HG03457 (cell line): ENCODE results near the gene CPNE6.
A peak's percentile ranks its signal among the peaks of the same experiment; 100 is the strongest.

Experiments used
- ATAC-seq: cut with Tn5 transposase; IDR thresholded peaks from one replicate; pipeline ENCODE4 v1.9.1; 2021; ENCODE audit warnings: moderate number of reproducible peaks; ENCODE audit not compliant: unreplicated experiment

Gene CPNE6

DNA sequence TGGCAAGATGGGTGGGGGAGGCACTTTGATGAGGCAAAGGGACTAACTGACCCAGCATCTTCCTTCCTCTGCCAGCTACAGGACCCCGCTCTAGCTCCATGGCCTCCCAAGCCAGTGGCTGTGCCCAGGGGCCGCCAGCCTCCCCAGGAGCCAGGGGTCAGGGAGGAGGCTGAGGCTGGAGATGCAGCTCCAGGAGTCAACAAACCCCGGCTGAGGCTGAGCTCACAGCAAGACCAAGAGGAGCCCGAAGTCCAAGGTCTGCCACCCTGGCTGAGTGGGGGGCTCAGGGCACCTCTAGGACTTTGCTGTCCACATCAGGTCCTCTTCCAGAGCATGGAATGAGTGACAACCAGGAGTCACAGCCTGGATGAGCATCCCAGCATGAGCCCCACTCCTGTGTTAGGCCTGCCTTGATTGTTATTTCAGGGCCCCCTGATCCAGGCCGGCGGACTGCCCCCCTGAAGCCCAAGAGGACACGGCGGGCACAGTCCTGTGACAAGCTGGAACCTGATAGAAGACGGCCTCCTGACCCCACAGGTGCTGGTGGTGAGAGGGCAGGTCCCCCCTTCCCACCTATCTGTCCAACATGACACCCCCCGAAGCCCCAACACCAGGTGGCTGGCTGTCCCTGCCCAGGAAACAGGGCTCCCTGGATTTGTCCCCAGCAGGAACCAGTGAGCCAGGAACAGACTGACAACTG is 2.5 kb upstream of the CPNE6 start:
- ATAC-seq = no peak

DNA sequence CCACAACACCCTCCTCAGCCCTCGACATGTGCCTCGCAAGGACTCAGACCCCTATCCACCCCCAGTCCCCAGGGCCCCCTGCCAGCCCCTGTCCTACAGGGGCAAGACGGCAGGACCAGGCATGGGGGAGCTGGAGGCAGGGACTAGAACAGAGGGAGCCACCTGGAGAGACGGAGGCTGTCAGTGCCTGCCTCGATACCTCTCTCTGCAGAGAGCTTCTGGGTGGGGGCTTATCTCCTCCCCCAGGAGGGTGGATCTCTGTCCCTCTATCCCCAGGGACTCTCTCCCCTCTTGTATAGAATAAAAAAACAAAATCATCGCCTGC is 2.0 kb upstream of the CPNE6 start:
- no peak for ATAC-seq

DNA sequence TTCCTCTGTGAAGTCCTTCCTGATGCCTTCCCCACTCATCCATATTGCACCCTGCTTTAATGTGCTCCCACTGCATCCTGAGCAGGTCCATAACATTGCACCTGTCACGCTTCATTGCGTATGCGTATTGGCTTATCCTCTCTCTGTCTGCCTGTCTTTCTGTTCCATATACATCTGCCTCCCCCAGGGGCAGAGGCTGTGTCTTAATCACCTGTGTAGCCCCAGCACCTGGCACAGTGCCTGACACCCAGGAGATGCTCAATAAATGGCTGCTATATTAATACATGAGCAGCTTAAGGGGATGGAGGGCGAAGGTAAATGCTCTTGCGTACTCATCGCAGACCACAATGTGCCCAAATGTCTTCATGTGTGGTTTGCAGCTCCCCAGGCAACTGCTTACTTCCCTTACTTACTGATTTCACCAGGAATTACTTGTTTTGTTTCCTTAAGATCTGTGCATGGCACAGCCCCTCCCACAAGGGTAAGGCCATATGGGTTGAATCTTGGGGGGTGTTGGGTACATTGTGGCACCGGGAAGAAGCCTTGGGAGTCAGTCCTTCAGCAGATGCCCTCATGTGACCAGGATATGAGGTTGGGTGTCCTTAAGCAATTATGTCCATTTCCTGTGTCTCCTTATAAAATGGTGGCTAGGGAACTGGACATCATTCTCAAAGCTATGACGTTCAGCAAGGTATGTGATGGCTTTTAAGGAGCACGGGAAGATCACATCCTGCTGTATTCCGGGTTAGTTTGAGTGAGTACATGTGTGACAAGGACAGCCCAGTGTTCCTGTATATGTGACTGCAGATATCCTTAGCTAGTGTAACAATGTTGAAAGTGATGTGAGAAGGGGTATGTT is 848 bp upstream of the CPNE6 start:
- no peak for ATAC-seq

DNA sequence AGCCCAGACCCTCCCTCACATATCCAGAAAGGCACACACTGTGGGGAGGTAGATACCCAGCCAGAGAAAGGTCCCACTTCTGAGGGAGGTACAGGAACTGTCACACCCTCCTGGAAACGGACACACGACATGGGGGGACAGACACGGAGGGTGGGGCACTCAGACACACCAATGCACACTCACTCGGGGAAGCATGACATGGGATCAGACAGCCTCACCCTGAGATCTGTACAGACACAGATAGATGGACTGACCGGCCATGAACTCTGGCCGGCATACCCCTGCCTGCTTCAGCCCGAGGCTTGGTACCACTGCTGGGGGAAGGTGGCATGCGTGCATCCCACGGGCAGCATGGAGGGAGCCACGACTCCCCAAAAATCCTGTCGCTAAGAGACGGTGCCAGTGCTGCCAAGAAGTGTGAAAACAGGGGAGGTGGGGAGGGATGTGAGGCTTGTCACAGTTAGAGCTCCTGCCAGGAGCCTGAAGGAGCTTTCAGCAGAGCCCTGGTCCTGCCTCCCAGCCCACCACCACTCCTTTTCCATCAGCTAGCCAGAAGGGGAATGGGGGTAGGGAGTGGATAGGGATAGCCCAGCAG is 571 bp downstream of the CPNE6 start:
- ATAC-seq = no peak

DNA sequence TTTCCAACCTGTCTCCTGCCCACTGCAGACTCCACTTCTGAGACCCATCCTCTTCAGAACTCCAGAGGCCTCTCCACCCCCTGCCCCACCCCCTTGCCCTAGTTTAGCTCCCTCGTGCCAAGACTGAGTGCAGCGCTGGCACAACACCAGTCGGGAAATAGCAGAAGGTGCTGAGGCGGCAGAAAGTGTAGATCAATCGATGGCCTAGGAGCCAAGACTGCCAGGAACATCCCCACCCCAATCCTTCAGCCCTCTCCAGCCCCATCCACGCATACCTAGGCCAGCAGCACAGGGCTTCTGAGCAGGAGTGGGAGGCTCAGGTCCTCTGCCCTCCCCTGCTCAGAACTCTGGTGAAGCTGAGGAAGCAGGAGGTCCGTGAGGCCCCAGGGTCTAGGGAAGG is 1.1 kb downstream of the CPNE6 start:
- ATAC-seq = no peak

DNA sequence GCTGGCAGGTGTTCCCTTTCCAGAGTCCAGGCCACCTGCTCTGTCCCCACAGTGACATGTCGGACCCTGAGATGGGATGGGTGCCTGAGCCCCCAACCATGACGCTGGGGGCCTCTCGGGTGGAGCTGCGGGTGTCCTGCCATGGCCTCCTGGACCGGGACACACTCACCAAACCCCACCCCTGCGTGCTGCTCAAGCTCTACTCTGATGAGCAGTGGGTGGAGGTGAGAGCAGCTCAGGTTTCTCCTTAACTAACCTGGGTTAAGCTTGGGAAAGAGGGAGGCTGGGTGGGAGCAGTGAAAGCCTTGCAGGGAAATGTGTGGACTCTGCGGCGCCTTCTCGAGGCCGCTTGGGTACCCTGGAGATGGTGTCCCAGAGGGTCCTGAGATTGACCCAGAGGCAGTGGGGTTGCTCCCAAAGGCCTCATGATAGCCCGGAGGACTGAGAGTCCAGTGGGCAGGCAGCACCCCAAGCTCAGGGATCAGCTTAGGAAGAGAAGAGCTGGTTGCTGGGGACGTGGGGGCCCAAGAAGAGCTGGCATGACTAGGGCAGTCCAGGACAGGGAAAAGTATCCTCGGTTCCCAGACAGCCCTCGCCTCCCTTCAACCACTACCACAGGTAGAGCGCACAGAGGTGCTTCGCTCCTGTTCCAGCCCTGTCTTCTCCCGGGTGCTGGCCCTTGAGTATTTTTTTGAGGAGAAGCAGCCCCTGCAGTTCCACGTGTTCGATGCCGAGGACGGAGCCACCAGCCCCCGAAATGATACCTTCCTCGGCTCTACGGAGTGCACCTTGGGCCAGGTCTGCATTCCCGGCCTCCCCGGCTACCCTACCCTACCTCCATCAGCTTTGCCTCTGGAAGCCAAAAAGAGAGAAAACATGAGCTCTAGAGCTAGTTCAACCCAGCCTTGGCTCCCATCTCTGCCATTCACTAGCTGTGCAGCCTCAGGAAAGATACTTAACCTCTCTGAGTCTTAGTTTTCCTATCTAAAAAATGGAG is 1.8 kb downstream of the CPNE6 start:
- ATAC-seq = no peak

DNA sequence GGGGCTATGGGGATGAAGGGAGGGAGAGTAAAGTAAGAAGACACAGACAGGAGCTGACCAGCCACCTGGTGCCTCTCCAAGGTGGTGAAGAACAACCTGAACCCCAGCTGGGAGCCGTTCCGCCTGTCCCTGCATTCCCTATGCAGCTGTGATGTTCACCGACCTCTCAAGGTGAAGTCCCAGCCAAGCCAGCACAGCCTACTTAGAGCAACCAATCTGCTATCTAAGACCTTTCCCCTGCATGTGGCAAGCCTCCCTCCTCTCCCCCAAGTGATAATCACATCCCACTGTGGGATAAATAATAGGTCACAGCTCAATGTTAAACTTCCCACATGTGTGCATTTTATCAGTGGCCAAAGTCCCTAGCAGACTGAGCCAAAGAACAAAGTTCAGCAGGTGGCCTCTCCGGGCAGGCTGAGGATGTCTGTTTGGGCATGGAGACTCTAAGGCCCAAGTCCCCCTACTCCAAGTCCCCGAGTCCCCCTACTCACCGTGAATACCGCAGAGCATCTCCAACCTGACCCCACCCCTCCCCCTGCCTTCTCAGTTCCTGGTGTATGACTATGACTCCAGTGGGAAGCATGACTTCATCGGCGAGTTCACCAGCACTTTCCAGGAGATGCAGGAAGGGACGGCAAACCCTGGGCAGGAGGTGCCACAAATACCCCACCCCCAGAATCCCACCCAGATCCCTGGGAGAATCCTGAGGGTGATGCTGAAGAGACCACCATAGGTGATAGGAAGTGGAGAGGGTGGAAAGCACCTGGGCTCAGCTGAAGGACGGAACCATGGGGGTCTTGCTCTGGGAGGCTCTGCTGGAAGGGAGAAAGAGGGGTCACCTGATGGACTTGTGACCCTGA is 3.5 kb downstream of the CPNE6 start:
- no peak for ATAC-seq

DNA sequence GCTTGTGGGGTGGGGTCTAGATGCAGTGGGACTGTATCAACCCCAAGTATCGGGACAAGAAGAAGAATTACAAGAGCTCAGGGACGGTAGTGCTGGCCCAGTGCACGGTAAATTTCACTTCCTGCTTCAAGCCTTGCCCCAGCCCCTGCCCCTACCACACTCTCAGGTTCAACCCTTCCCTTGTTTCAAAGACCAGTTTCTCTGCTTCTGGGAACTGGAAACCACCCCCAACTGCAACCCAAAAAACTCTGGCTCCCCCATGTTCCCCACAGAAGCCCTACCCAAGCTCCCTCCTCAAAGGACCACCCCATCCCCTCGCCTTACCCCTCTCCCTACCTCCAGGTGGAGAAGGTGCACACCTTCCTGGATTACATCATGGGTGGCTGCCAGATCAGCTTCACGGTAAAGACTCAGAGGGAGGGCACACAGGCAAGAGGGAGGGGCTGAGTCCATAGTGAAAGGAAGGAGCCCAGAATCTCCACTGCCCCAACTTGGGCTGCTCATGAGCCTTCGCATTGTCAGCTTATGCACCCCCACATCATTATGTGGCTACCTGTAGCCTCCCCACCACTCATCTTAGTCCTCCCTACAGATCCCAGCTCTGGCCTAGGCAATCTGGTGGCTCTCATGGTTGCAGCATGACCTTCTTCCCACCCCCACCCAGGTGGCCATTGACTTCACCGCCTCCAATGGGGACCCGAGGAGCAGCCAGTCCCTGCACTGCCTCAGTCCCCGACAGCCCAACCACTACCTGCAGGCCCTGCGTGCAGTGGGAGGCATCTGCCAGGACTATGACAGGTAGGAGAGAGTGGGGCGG is 4.3 kb downstream of the CPNE6 start:
- ATAC-seq = no peak

DNA sequence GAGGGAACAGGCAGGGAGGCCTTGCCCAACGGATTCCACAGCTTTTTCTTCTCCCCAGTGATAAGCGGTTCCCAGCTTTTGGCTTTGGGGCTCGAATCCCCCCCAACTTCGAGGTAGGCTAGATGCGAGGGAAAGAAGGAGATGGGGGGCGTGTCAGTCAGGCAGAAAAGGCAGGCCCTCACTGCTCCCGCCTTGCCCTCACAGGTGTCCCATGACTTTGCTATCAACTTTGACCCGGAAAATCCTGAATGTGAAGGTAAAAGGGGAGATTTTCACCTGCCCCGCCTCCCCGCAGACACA is 4.9 kb downstream of the CPNE6 start:
- no peak for ATAC-seq

DNA sequence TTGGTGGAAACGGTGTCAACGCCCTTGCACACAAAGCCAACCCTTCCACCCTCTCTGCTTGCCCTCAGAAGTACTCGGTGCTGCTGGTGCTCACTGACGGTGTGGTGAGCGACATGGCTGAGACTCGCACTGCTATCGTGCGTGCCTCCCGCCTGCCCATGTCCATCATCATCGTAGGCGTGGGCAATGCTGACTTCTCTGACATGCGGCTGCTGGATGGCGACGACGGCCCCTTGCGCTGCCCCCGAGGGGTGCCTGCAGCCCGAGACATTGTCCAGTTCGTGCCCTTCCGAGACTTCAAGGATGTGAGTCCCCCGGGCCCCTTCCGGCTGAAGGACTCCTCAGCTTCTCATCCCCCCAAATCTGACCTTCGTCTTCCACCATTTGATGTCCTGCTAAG is 5.7 kb downstream of the CPNE6 start:
- ATAC-seq = no peak

DNA sequence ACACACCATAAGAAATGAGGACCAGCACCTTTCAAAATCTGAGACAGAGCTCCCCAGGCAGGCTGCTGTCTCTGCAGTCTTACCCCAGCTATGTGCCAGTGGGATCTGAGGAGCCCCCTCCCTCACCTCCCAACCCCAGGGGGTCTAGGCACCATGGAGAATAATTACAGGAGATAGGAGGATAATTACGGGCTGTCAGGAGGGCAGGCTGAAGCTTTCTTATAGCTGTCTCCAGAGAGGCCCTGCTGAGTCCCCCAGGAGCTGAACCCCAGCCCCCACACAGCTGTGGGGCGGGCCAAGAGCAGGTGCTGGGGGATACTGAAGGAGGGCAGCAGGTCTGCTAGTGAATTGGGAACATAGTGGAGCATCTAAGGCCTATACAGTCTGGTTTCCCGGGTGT is 6.8 kb downstream of the CPNE6 start:
- no peak for ATAC-seq

DNA sequence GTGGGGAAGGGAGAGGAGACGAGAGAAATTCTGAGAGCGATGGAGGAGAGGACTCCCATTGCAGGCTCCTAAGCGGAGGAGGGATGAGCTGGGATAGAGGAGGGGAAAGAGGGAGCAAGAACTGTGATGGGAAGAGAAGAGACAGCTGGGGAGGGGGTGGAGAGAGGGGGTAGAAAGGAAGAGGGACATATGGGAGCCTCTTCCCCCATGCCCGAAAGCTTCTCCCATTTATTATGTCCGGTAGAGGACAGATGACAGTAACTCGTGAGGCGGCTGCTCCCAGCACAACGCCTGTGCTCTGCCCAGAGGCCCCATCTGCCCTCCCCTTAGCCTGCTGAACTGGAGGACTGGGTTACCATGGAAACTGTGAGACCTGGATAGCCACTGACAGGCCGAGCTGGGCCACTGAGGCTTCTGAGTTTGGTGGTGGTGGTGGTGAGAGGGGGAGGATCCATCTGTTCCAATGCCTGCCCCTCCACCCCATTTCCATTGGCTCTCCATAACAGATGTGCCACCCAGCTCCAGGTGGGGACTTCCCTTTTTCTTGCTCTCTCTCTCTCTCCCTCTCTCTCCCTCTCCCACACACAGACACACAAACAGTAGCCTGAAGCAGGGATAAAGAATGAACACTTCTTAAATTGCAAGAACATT is 8.3 kb downstream of the CPNE6 start:
- no peak for ATAC-seq

DNA sequence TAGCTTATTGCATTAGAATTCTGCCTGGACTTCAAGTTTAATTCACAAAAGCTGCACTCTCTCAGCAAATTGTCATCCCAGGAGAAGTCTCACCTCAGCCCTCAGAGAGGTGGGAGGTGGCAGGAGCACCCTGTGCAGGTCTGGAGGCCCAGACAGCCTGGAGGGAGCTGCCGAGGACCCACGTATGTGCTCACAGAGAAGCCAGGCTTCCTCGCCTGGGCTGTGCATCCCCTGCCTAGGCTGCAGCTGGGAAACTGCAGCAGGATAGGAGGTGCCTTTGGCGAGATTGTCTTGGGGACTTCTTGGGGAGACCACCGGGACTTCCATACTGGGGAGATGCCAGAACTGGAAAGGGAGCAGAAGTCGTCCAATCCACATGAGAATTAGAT is 8.8 kb downstream of the CPNE6 start:
- ATAC-seq = no peak

DNA sequence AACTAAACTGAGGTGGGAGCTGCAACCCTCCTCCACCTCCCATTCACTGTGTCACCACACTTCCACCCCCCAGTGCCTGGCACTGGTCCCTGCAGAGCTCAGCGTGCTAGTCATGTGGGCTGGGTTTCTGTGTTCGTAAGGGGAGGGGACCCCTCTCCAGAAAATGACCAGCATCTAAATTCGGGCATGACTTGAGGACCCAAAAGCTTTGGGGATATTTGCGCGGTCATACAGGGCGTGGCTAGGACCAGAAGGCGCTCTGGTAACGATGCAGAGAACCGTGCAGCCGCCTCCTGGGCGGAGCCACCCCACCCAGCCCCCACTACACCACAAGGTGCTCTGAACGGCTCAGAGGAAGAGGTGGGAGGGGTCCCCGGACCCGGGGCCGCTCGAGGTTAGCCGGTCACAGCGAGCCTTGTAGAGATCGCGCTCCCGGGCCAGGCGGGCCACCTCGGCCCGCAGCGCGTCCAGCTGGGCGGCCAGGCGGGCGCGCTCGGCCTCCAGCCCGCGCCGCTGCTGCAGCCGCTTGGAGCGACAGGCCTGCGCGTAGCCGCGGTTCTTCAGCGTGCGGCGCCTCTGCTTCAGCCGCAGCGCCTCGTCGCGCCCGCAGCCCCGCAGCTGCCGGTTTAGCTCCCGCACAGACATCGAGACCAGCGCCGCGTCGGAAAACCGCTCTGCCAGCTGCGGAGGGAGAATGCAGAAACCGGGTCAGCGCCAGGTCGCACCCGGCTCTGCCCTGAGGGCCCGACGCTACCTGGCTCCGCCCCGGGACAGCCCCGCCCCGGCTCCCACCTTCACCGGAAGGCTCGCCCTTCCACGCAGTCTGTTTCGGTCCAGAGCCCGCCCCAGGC is 9.8 kb downstream of the CPNE6 start:
- ATAC-seq = peak; percentile 62

DNA sequence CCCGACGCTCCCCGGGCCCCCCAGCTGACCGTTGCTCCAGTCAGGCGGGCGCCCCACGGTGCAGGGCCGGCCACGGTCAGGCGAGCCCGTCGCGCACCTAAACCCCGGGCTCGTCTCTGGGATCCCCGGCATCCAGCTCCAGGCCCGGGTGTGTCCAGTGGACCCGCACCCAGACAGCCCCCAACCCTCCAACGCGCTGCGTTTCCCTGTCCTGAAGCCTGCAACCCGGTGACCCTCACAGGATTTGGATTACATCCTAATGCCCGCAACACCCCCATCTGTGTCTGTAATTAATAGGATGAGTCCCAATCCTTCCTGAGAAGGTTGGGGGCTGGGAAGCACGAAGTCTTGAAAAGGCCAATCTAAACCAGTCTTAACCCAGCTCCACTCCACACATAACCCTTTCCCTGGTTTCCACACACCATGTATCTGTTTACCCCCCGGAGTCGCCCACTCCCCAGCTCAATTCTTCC is 10.4 kb downstream of the CPNE6 start:
- no peak for ATAC-seq

DNA sequence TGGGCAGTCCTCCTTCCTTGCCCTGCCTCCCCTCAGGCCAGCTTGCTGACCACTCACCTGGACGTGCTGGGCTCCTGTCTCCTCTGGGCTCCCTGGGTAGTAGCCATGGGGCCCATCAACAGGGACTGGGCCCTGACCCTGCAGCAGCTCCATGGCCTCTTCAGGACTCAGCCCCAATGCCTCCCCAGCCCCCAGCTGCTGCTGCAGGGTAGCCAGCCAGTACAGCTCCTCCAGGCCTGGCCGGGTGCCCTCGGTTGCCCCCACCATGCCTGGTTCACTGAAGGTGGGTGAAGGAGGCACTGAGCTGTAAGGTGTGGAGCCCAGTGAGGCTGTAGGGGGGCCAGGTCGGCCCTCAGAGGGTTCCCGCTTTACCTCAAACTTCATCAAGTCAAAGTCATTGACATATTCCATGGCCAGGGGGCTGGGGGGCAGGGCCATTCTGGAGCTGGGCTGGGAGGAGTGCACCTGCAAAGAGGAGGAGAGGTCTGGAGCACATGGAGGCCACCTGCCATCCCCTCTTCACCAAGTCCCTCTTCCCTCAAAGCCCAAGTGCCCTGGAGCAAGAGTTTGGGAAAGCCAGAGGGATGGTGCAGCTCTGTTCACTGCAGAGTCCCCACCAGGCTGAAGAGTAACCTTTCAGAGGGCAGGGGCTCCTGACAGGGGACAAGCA is 11.2 kb downstream of the CPNE6 start:
- ATAC-seq = no peak

DNA sequence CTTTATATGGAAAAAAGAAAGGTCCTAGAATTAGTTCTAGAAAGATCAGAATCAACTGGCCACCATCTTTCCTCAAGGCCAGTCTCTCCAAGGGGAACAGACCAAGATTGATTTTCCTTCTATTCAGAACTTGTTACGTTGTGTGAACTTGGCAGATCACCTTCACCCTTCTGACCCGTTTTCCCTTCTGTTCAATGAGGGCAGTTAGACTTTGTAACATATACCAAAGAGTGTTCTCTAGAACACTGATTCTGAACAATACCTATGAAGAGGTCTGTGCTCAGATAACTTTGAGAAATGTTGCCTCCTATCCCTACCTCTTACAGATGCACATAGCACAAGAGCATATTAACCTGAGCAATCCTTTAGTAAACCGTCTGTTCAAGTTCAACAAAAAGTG is 12.1 kb downstream of the CPNE6 start:
- no peak for ATAC-seq
